Cardiac muscle cell (in vitro differentiated cells and primary cell): Measurements from ENCODE around the gene TMEM186. TPM values are rescaled to one million over a fixed set of nuclear protein-coding genes. Genes with fewer than 3 reads are reported as not detected.
"Not testable (repeated sequence)": the region's sequence is repeated elsewhere in the genome, so short reads cannot be mapped to it uniquely, and the experiment has no call there.

ENCODE experiments used
- DNase-seq, 2 donors: peaks; one replicate each; pipeline versions ENCODE4 v3.0.0 to v3.0.0-alpha.2; 2010 to 2017; ENCODE audit warnings: low read depth in 1 of 2, low spot score in 1 of 2
- H3K27ac ChIP-seq: fragments of 200-600 bp; sonication (generic); 2 replicates; pipeline ENCODE4 v1.5.1; 2016
- H3K27me3 ChIP-seq: fragments of 200-600 bp; sonication (generic); 2 replicates; pipeline ENCODE4 v1.6.0; 2016; ENCODE audit warnings: control low read depth
- H3K36me3 ChIP-seq: fragments of 200-600 bp; sonication (generic); 2 replicates; pipeline ENCODE4 v1.5.1; 2016; ENCODE audit warnings: control low read depth
- H3K4me1 ChIP-seq: fragments of 200-600 bp; sonication (generic); 2 replicates; pipeline ENCODE4 v1.8.1; 2017; ENCODE audit warnings: low read depth, mild to moderate bottlenecking, mixed run types
- H3K4me3 ChIP-seq: fragments of 200-600 bp; sonication (generic); 2 replicates; pipeline ENCODE4 v1.5.1; 2016; ENCODE audit warnings: mild to moderate bottlenecking
- H3K9me3 ChIP-seq: fragments of 200-600 bp; sonication (generic); 2 replicates; pipeline ENCODE4 v1.5.1; 2017; ENCODE audit warnings: low read depth, mild to moderate bottlenecking, control low read depth
- polyA plus RNA-seq: library from polyadenylated mRNA; unstranded; fragments of >200 nt; fragmentation: Nextera tagmentation; extraction: Ambion mirVana; gene quantifications from 2 replicates; pipeline ENCODE4 v1.2.1, GENCODE V29; 2016
- total RNA-seq: library from RNA; depleted of rRNA; stranded (reverse); fragments of >200 nt; gene quantifications from 2 replicates; pipeline ENCODE4 v1.2.3, GENCODE V29; 2016
- TF ChIP-seq, protein P1 (sequence below): IDR thresholded peaks from 2 replicates; pipeline ENCODE4 v1.5.1; 2012; ENCODE audit warnings: low read depth, mild to moderate bottlenecking, low read length

Gene TMEM186
- total and polyA plus RNA-seq, 2 experiments from 2014 or later: 8.1 to 23.9 TPM

DNA sequence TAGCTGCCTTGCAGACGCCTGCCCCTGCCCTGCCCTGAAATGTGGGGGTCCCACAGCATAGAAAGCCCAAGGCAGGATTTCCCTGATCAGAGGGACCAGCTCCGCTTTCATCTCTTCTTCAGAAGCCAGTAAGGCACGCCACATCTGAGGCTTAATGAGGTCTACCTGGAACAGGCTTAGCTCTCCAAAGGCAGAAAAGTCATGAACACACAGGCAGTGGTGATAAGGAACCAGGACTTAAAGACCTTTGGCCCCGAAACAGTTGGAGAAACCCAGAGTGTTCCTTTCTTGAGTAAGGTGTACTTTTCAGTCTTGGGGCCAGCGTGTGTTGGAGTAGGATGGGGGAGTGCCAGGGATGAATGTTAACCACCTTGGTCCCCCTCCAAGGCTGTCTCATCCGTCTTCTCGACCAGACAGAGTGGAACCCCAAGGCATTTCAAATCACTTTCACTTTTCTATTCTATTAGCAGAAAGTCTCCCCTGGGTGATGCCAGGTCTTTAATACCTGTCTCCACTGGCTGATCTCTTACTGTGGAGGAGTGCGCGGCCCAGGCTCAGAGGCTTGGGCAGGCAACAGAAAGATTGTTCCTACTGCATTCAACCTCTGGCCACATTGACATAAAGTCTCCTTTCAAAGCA lies 43.9 kb downstream of the TMEM186 start:
- Histone ChIP-seq H3K4me3 (no peak overlapping the region), H3K4me1 (no peaks in the 10 kb centered on the region), H3K27me3 (no peaks in the 10 kb centered on the region), H3K36me3 (peaks cover 23% of the 10 kb centered on the region), H3K27ac (no peak overlapping the region), H3K9me3 (no peaks in the 10 kb centered on the region)
- DNase-seq: no peak
- TF ChIP-seq, protein P1, sequence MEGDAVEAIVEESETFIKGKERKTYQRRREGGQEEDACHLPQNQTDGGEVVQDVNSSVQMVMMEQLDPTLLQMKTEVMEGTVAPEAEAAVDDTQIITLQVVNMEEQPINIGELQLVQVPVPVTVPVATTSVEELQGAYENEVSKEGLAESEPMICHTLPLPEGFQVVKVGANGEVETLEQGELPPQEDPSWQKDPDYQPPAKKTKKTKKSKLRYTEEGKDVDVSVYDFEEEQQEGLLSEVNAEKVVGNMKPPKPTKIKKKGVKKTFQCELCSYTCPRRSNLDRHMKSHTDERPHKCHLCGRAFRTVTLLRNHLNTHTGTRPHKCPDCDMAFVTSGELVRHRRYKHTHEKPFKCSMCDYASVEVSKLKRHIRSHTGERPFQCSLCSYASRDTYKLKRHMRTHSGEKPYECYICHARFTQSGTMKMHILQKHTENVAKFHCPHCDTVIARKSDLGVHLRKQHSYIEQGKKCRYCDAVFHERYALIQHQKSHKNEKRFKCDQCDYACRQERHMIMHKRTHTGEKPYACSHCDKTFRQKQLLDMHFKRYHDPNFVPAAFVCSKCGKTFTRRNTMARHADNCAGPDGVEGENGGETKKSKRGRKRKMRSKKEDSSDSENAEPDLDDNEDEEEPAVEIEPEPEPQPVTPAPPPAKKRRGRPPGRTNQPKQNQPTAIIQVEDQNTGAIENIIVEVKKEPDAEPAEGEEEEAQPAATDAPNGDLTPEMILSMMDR: no peak

DNA sequence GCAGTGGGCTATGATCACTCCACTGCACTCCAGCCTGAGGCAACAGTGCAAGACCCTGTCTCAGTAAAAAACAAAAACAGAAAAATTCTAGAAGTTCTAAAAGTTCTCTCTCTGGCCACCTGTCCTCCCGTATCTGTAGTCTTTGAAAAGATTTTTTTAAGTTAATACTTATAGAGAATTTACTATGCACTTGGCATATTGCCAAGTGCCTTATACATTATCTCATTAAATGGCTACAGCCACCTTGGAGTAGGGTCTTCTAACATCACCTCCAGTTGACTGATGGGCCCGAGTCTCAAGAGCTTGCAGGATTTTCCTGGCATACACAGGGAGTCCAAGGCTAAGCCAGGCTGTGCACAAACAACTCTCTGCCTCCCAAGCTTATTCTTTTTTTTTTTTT lies 44.7 kb downstream of the TMEM186 start:
- Histone ChIP-seq H3K27me3 (no peaks in the 10 kb centered on the region), H3K27ac (no peak overlapping the region), H3K4me1 (no peaks in the 10 kb centered on the region), H3K36me3 (peaks cover 22% of the 10 kb centered on the region), H3K9me3 (no peaks in the 10 kb centered on the region), H3K4me3 (no peak overlapping the region)
- TF ChIP-seq, protein P1: no peak
- no peak for DNase-seq

DNA sequence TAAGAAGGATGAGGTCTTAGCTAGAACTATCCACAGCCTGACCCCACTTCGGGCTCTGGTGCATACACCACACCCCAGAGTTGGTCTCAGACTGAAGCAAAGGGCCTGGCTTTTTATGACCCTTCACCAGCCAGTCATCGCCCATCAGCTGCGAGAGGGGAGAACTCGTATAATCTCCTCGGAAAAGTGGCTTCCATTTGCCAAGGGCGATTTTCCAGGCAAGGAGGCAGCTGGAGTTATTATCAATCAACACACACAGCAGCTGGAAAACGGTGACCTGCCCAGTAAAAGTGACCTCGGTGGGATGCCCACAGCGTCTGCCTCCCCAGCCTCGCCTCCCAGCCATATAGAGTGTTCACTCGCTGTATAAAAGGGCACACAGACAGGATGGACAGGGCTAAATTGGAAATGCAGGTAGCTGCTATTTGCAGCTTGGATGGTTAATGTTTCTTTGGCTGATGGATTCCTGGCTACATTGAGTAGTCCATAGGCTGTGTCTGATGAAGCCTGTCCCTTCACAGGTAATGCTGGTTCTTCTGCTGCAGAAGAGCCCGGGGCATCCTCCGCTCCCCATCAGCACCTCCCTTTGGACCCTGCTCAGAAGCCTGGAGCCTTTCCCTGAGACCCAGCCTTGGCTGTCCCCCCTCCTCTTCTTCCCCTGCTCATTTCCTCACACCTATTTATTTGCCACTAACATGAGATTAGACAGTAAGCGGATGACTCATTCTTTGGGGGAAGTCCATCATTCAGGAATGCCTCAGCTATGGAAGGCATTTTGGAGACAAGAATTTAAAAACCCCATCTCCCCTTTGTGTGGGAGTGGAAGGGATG lies 45.7 kb downstream of the TMEM186 start:
- no peak overlapping the region for H3K27ac ChIP-seq
- H3K9me3 ChIP-seq: no peaks in the 10 kb centered on the region
- TF ChIP-seq, protein P1: no peak
- peak in 1 of 2 donors; percentile 84 for DNase-seq
- no peak overlapping the region for H3K4me3 ChIP-seq
- peaks cover 17% of the 10 kb centered on the region for H3K36me3 ChIP-seq
- H3K4me1 ChIP-seq: no peaks in the 10 kb centered on the region
- no peaks in the 10 kb centered on the region for H3K27me3 ChIP-seq

DNA sequence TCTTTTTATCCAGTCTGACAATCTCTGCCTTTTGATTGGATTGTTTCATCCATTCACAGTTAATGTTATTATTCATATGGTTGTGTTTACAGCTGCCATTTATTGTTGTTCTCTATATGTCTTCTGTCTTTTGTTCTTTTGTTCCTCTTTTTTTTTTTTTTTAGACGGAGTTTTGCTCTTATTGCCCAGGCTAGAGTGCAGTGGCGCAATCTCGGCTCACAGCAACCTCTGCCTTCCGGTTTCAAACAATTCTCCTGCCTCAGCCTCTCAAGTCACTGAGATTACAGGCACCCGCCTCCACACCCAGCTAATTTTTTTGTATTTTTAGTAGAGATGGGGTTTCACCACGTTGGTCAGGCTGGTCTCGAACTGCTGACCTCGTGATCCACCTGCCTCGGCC lies 48.5 kb downstream of the TMEM186 start:
- H3K4me3 ChIP-seq, H3K27me3 ChIP-seq, H3K9me3 ChIP-seq, H3K27ac ChIP-seq, DNase-seq, H3K4me1 ChIP-seq: not testable (repeated sequence)
- H3K36me3 ChIP-seq: peaks cover 19% of the 10 kb centered on the region

Other genes with a start within 250 kb of the TMEM186 start
- not detected in 2 replicates for gene TMEM114, start 207.1 kb downstream of the TMEM186 start, total RNA-seq
- gene TMEM114, start 207.1 kb downstream of the TMEM186 start, polyA plus RNA-seq: not detected in 2 replicates
- gene METTL22, start 175.9 kb downstream of the TMEM186 start, total RNA-seq: 28.4 and 63.5 TPM in 2 replicates
- gene METTL22, start 175.9 kb downstream of the TMEM186 start, polyA plus RNA-seq: 46.0 and 102 TPM in 2 replicates
- 71.4 and 115 TPM in 2 replicates for gene ABAT, start 123.0 kb downstream of the TMEM186 start, total RNA-seq
- 51.7 and 54.4 TPM in 2 replicates for gene ABAT, start 123.0 kb downstream of the TMEM186 start, polyA plus RNA-seq
- gene PMM2, start 200 bp upstream of the TMEM186 start, total RNA-seq: 12.2 and 14.2 TPM in 2 replicates
- gene PMM2, start 200 bp upstream of the TMEM186 start, polyA plus RNA-seq: 11.7 and 12.9 TPM in 2 replicates
- gene CARHSP1, start 71.4 kb upstream of the TMEM186 start, total RNA-seq: 158 and 165 TPM in 2 replicates
- 125 and 174 TPM in 2 replicates for gene CARHSP1, start 71.4 kb upstream of the TMEM186 start, polyA plus RNA-seq
- gene LITAFD, start 84.7 kb upstream of the TMEM186 start, total RNA-seq: not detected in 2 replicates
- gene LITAFD, start 84.7 kb upstream of the TMEM186 start, polyA plus RNA-seq: 0.43 TPM in 1 of 2 replicates, not detected in the other
- 41.4 and 77.0 TPM in 2 replicates for gene USP7, start 166.3 kb upstream of the TMEM186 start, total RNA-seq
- gene USP7, start 166.3 kb upstream of the TMEM186 start, polyA plus RNA-seq: 45.1 and 69.8 TPM in 2 replicates